DMS 273 (cell line): ENCODE data around the gene PNPLA3.
A peak's percentile ranks its signal among the peaks of the same experiment; 100 is the strongest.

Source experiments
- DNase-seq: peaks from one replicate; lab custom pipeline; 2025; ENCODE audit not compliant: unreplicated experiment; lab: John Stamatoyannopoulos, UW

Gene PNPLA3

DNA sequence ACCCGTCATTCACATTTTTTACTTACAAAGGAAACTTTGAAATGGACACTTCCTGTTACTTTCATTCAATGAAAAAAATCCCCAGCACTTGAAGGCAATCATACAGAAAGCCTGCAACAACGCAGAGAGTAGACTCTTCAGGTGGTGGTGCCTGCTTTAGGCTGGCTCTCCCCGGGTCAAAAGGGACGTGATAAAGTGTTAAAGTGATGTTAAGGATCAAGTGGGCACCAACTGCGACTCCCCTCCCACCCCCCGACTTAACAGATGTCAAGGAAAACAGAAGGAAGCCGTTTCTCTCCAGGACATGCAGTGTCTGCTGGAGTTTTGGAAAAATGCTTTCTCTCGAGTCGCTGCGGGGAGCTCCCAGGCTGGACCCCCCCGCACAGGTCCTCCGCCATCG is 414 bp upstream of the PNPLA3 start:
- no peak for DNase-seq

- DNase-seq, result no peak
These were observed 1.3 kb downstream of the PNPLA3 start for GRCh38 chr22:43924877-43925276.

DNA sequence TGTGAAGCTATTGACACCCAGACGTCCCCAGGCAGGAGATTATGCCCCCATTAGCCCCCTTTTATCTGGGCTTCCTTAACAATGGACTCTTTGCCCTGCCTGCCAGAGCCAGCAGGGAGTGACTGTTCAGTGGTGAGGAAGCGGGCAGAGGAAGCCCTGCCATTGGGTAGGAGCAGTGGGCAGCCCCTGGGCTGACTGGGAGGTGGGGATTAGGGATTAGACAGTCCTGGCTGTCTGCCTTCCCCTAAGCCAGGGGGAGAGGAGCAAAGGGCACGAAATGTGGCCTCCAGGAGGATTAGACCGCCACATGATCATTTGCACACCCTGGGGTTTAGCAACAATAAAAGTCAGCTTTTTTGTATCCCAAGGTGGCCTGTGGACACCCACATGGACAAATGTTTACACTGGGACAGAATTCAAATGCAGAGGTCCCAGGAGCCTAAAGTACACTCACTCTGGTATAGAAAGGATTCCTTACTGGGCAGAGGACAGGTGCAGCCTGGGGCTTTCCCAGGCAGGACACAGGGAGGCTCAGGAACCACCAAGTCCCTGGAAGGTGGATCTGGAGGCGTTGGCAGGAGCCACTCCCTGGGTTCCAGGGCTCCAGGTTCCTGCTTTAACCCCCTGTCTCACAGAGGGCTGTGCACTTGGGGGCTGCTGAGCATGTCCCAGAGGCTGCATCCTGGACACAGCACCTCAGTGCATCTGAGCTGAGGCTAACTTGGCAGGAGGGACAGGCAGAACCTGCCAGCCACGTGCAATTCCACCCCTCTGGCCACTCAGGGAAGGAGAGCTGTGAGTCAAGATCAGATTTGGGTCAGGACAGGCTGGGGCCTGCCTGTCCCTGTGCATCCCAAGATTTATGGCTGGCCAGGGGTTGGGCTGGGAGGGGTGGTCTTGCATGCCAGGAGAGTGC is 2.1 kb downstream of the PNPLA3 start:
- DNase-seq, result no peak

GRCh38 chr22:43926349-43926710 is 2.7 kb downstream of the PNPLA3 start:
- no peak for DNase-seq

- DNase-seq, result no peak
These were observed 4.9 kb downstream of the PNPLA3 start for GRCh38 chr22:43928468-43928867.

DNA sequence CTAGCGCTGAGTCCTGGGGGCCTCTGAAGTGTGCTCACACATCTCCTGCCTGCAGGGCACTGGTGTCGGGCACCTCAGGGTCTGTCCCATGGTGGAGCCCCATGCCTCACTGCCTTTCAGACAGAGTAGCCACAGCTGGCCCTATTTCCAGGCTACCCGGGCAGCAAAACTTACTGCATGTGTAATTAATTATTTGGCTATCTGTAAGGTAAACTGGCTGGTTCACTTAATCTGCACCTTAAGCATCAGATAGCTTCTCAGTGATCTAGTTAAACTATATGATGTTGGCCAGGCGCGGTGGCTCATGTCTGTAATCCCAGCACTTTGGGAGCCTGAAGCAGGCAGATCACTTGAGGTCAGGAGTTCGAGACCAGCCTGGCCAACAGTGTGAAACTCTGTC is 5.3 kb downstream of the PNPLA3 start:
- no peak for DNase-seq

- DNase-seq, result no peak
These were observed 8.2 kb downstream of the PNPLA3 start for GRCh38 chr22:43931771-43932170.

GRCh38 chr22:43941449-43941848 is 17.8 kb downstream of the PNPLA3 start:
- no peak for DNase-seq

DNA sequence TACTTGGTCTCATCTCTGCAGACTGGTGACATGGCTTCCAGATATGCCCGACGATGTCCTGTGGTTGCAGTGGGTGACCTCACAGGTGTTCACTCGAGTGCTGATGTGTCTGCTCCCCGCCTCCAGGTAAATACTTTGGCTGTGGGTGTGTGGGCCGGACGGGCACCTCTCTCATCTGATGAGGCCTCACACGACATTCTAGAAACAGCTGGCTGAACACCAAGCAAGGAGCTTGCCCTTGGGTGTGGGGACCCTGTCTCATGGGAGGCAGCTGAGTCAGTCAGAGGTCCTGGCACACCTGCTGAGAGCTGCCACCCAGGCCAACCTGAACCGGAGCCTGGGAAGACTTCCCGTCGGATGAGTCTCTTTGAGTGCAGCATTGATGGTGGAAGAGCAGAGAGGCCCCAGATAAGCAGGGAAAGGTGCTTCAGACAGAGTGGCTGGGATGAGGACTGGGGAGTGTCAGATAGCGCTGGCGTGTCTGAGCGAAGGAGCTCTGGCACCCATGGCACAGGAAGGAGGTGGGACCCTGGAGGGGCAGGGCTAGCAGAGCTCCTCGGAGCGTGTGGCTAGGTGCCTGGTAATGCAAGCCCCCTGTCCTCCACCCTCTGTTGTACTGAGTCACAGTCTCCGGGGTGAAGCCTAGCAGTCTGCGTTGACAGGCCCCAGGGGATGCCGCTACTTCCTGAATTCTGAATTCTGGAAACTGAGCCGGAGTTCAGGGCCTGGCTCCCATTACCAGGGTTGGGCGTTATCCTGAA is 21.2 kb downstream of the PNPLA3 start:
- no peak for DNase-seq

DNA sequence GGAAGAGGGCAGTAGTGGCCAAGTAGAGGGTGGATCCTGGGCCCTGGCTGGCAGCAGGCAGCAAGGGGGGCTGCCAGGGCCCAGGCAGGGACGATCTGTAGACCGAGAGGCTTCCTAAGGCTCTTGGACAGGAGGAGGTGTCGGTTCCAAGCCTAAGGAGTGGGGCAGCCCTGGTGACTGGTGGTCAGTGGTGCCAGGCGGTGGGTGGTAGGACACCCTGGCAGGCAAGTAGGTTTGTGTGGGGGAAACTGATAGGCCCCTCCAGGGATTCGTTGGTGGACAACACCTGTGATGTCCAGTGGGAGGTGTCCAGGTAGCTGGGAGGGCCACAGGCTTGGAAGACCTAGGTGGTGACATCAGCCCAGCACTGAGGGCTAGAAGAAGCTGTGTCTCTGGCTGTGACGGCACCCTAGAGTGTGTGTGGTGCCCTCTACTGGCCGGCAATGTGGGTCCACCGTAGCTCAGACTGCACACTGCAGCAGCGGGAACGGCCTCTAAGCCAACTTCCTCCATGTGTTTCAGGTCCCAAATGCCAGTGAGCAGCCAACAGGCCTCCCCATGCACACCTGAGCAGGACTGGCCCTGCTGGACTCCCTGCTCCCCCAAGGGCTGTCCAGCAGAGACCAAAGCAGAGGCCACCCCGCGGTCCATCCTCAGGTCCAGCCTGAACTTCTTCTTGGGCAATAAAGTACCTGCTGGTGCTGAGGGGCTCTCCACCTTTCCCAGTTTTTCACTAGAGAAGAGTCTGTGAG is 22.2 kb downstream of the PNPLA3 start:
- DNase-seq, result peak; percentile 76

DNA sequence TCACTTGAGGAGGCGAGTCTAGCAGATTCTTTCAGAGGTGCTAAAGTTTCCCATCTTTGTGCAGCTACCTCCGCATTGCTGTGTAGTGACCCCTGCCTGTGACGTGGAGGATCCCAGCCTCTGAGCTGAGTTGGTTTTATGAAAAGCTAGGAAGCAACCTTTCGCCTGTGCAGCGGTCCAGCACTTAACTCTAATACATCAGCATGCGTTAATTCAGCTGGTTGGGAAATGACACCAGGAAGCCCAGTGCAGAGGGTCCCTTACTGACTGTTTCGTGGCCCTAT is 22.7 kb downstream of the PNPLA3 start:
- DNase-seq, result peak; percentile 18

DNA sequence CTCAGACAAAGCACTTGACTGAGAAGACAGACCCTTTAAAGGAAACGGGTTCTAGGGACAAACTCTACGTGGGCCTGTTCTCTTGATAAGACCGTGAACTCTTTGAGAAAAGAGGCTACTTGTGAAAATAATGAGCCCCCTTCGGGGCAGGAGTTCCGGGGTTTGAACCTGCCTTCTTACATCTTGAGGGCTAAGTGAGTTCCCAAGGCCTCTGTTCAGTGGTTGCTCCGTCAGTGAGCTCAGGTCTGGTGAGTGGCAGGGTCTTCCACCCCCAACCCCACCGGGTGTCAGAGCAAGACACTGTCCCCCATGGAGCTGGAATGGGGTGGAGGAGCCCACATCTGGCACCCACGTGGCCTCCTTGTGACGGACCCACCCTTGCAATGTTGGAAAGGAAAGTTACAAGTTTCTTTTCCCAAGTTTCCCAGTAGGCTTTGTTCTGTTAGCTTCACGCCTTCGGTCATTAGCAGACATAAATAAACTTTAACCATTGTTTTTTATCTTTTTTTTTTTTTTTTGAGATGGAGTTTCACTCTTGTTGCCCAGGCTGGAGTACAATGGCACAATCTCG is 25.3 kb downstream of the PNPLA3 start:
- no peak for DNase-seq

GRCh38 chr22:43951391-43951790 is 27.8 kb downstream of the PNPLA3 start:
- DNase-seq, result no peak

- DNase-seq, result no peak
These were observed 28.4 kb downstream of the PNPLA3 start for GRCh38 chr22:43951966-43952365.

GRCh38 chr22:43953988-43954785 is 30.6 kb downstream of the PNPLA3 start:
- DNase-seq, result peak; percentile 20

GRCh38 chr22:43955040-43955882 is 31.7 kb downstream of the PNPLA3 start, which contains the start of gene SAMM50:
Gene SAMM50 (plus strand): TSS chr22:43955442. CDS start chr22:43955578, 136 bp downstream.
- peak; percentile 94 for DNase-seq

GRCh38 chr22:43955883-43956782 is 32.5 kb downstream of the PNPLA3 start:
- DNase-seq, result peak; percentile 28

- no peak for DNase-seq
These were observed 33.3 kb downstream of the PNPLA3 start for GRCh38 chr22:43956805-43957463.
